ELF-1 (cell line): ENCODE data around the gene GSS.

Experiments used
- DNase-seq: peaks from one replicate; pipeline ENCODE4 v3.0.0-alpha.2; 2016; ENCODE audit warnings: low read depth, low spot score

Gene GSS

GRCh38 chr20:34955231-34956040 lies at the start of gene GSS, which contains the start of gene MYH7B:
Gene GSS, minus strand, starts transcription at chr20:34955806. Its CDS starts 3,954 bp downstream, at chr20:34951852.
Gene MYH7B, plus strand, starts transcription at chr20:34955868. Its CDS starts 22,138 bp downstream, at chr20:34978006.
- peak; percentile 99 for DNase-seq

DNA sequence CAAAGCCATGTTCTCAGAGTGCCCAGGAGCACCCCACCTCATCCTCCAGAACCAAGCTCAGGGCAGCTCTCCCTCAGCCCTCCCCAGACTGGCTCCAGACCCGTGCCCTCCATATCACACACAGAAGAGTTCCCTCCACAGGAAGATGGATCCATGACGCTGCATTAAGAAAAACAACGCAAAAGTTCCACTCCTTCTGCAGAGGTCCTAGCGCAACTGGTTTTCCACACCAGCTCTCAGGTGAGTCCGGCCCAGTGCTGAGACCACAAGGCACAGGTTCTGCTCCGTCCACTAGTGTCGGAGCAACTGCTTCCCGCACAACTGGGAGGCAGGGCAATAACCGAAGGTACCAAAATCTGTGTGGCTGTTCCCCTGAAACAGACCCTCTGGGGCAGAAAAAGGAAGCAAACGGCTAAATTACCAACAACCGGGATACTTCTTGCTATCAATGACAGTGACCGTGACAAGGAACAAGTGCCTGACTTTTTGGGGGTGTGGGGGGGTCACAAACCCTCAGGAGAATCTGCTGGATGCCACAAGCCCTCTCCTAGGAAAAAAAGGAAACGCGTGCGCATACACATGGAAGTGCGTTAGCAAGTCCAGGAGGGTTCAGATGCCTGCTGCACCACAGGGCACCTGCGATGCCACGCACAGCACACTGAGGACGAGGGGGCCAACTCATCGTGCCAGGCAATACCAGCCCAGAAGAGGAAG lies 49.3 kb upstream of the GSS start:
- no peak for DNase-seq

GRCh38 chr20:35004051-35004725 lies 48.6 kb upstream of the GSS start:
- DNase-seq, result no peak

DNA sequence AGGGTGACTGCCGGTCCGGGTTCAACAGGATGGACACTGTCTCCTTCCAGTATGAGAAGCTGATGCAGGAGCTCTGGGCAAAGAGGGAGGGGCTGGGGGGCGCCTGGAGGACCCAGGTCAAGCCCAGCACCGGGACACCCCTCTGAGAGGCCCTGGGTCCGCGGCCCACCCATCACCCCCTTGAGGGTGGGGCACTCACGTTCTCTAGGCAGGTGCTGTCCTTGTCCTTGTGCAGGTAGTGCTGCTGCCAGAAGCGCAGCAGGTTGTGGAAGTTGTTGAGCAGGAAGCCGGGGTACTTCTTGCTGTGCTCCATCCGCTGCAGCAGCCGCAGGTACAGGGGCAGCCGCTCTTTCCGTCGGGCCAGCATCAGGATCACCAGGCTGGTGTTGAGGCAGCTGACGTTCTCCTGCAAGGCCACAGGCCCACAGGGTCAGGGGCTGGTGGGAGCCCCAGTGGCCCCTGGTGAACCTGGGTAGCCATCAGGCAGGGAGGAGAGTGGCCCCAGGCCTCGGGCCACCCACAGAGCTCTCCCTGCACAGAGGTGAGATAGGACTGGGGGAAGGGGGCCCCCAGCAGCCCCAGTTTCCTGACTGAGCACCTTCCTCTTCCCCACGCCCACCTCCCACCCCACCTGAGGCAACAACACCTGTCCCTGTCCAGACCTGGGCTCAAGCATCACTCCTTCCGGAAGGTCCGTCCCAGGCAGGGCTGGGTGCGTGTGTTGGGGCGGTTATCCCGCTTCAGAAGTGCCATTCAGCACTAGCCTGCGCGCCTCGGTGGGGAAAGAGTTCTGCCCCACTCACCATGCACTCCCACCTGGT lies 47.8 kb upstream of the GSS start:
- no peak for DNase-seq

GRCh38 chr20:35002426-35003210 lies 47.0 kb upstream of the GSS start:
- DNase-seq, result no peak

GRCh38 chr20:35001596-35002362 lies 46.2 kb upstream of the GSS start:
- DNase-seq, result peak; percentile 38

DNA sequence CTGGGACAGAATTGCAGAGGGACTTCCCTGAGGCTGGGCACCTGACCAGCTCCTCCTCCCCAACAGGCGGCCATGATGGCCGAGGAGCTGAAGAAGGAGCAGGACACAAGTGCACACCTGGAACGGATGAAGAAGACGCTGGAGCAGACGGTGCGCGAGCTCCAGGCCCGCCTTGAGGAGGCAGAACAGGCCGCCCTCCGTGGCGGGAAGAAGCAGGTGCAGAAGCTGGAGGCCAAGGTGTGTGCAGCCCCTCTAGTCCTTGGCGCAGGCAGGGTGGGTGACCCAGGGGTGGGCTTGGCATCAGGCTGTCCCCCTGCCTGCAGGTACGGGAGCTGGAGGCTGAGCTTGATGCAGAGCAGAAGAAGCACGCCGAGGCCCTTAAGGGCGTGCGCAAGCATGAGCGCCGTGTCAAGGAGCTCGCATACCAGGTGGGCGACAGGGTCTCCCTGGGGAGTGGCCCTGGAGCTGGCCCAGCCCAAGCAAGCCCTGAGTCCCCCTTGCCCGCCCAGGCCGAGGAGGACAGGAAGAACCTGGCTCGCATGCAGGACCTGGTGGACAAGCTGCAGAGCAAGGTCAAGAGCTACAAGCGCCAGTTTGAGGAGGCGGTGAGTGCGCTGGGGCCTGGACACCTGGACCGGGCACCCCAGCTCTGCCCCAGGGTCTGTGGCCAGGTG lies 45.5 kb upstream of the GSS start:
- DNase-seq, result no peak

GRCh38 chr20:35000311-35000921 lies 44.8 kb upstream of the GSS start:
- no peak for DNase-seq

DNA sequence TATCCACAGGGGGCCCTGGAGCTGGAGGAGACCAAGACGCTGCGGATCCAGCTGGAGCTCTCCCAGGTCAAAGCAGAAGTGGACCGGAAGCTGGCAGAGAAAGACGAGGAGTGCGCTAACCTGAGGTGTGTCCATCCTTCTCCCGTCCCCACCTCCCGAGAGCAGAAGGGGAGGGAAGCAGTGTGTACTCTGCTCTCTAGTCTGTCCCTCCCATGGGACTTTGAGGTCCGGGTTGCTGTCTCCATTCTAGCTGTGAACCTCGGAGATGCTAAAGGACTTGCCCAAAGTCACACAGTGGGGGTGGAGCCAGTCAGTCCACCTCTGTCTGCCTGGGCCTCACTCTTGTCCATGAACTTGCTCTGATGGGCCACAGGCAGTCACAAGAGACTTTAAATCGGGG lies 44.2 kb upstream of the GSS start:
- DNase-seq, result no peak

DNA sequence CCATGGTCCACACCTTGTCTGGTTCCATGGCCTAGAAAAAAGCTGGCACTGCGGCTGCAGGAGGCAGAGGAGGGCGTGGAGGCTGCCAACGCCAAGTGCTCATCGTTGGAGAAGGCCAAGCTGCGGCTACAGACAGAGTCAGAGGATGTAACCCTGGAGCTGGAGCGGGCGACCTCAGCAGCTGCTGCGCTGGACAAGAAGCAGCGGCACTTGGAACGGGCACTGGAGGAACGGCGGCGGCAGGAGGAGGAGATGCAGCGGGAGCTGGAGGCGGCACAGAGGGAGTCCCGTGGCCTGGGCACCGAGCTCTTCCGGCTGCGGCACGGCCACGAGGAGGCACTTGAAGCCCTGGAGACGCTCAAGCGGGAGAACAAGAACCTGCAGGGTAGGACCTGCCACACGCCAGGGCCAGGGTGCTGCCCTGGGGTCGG lies 43.4 kb upstream of the GSS start:
- DNase-seq, result no peak

- peak; percentile 69 for DNase-seq
These were observed 42.8 kb upstream of the GSS start for GRCh38 chr20:34998331-34998950.

- no peak for DNase-seq
These were observed 42.2 kb upstream of the GSS start for GRCh38 chr20:34997774-34998173.

GRCh38 chr20:34997131-34997561 lies 41.5 kb upstream of the GSS start:
- peak; percentile 70 for DNase-seq

DNA sequence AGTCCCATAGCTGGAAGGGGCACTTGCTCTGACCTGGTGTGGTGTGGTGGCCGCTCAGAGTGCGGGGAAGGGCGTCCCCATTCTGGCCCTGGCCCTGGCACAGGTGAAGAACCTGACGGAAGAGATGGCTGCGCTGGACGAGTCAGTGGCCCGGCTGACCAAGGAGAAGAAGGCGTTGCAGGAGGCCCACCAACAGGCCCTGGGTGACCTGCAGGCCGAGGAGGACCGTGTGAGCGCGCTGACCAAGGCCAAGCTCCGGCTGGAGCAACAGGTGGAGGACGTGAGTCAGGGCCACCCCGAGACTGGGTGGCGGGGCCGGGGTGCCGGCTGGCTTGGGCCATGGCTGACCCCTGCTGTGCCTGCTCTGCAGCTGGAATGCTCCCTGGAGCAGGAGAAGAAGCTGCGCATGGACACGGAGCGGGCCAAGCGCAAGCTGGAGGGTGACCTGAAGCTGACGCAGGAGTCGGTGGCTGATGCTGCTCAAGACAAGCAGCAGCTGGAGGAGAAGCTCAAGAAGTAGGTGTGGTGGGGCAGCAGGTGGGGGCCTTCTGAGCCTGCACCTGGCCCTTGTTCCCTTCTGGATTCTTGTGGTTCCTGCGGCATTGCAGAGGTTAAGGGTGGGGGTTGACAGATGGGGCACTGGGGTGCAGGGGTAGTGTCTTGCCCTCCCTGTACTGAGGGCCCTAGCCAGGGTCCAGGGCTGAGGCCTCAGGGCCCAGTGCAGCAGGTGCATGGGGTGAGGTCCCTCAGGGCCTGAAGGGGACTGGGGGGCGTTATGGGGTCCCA lies 40.8 kb upstream of the GSS start:
- DNase-seq, result no peak

- no peak for DNase-seq
These were observed 40.1 kb upstream of the GSS start for GRCh38 chr20:34995696-34996095.

GRCh38 chr20:34995192-34995591 lies 39.6 kb upstream of the GSS start:
- DNase-seq, result no peak

DNA sequence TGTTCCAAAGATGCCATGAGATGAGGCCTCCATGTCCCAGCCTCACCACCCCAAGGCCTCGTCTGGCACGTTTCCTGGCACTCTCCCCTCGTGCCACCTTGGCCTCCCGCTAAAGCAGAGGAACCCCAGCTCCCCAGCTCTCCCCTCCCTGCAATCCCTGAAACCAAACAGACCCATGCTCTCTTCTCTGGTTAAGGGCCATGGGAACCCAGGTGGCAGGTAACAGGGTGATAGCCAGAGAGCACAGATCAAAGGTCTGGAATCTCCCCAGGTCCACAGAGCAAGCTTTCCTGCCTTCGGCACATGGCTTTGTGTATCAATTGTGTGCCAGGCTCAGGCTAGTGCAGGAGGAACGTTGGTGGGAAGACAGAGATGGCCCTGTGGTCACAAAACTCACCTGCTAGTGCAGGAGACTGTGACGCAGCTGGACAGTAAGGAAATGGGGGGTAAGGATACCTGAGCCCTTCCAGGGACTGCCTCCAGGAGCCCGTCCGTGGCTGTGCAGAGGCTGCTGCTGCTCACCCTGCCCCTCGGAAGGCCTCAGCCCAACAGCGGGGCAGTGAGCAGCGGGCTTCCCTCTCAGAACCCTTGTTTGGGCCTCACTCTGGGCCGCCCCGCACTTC lies 39.0 kb upstream of the GSS start:
- no peak for DNase-seq
